ENCODE measurements around the gene SLC24A4. TPM values are rescaled to one million over a fixed set of nuclear protein-coding genes. Genes with fewer than 3 reads are reported as not detected.

The SLC24A4 gene
- total RNA-seq, 1 experiment from 2014 or later: not detected

DNA sequence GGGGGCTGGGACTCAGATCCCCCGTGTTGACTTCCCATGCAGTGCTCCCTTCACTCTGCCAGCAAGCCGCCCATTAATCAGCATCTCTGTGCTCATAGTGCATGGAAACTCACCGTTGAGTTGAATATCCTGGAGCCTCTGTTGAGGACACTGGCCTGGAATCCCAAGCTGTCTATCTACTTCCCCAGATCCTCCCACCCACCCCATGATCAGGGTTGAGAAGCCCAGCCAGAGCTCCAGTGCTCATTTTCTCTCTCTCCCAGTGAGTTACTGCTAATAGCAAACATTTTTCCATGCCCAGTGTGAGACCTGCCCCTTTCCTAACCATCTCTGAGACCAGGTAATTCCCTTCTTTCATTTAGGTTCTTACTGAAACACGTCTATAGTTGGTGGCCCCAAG is 88.2 kb downstream of the SLC24A4 start:
- no peak for DNase-seq
- no peak overlapping the region for H2AFZ ChIP-seq (ENCODE audit: low read length)
- intact Hi-C loops (cut with micrococcal nuclease): no loop called here
- BruUV-seq (replicated peaks): no TSS peak
- H3K4me2 ChIP-seq (ENCODE audit: low read length): no peak overlapping the region
- no peak for TF ChIP-seq EZH2phosphoT487 (IDR thresholded peaks at IDR 0.05; ENCODE audit: borderline replicate concordance, low read length)
- no peak for TF ChIP-seq EZH2 (IDR thresholded peaks at IDR 0.05; ENCODE audit: low read length, unreplicated experiment)
- TF ChIP-seq, protein P1, sequence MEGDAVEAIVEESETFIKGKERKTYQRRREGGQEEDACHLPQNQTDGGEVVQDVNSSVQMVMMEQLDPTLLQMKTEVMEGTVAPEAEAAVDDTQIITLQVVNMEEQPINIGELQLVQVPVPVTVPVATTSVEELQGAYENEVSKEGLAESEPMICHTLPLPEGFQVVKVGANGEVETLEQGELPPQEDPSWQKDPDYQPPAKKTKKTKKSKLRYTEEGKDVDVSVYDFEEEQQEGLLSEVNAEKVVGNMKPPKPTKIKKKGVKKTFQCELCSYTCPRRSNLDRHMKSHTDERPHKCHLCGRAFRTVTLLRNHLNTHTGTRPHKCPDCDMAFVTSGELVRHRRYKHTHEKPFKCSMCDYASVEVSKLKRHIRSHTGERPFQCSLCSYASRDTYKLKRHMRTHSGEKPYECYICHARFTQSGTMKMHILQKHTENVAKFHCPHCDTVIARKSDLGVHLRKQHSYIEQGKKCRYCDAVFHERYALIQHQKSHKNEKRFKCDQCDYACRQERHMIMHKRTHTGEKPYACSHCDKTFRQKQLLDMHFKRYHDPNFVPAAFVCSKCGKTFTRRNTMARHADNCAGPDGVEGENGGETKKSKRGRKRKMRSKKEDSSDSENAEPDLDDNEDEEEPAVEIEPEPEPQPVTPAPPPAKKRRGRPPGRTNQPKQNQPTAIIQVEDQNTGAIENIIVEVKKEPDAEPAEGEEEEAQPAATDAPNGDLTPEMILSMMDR (conservative IDR thresholded peaks at IDR 0.05; ENCODE audit: low read depth, low read length): no peak
- no peak overlapping the region for H3K9ac ChIP-seq (ENCODE audit: low read length)
- ChIA-PET CTCF (no interaction called here), POLR2A (ENCODE audit: unreplicated experiment) (no interaction called here)
- H3F3A ChIP-seq (ENCODE audit: low read length, unreplicated experiment): no peaks in the 10 kb centered on the region
- no peaks in the 10 kb centered on the region for H3K27me3 ChIP-seq (ENCODE audit: low read length)
- no peaks in the 10 kb centered on the region for H3K9me2 ChIP-seq (replicated peaks; ENCODE audit: low read length)
- ATAC-seq: no peak
- no peaks in the 10 kb centered on the region for H3K9me3 ChIP-seq (ENCODE audit: low read length)
- H3K4me3 ChIP-seq (ENCODE audit: low read length): no peak overlapping the region
- H4K20me1 ChIP-seq (ENCODE audit: low read length): no peaks in the 10 kb centered on the region
- no peaks in the 10 kb centered on the region for H3K36me3 ChIP-seq (ENCODE audit: low read depth, low read length)
- H3K27ac ChIP-seq (ENCODE audit: low read length): no peak overlapping the region
- H3K79me2 ChIP-seq (ENCODE audit: low read length): no peaks in the 10 kb centered on the region
- peaks cover 21% of the 10 kb centered on the region for H3K4me1 ChIP-seq (ENCODE audit: insufficient read depth, low read length)

DNA sequence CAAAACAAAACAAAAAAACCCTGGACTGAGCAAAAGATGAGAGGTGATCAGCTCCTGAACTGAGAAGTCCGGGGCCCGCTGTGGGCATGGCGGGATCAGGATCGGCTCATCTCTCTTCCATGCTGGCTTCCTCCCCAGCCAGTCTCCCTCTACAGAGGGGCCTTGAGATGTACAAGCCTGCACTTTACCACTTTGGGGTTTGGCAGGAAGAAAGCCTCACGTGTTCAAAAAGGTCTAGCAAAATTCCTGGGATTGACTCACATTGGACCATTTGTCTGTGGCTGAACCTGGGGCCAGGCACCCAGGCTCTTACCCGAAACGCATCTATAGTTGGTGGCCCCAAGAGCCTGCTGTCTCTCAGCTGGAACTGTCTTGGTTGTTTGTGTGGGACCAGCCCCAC is 89.0 kb downstream of the SLC24A4 start:
- no peaks in the 10 kb centered on the region for H3K36me3 ChIP-seq (ENCODE audit: low read depth, low read length)
- ATAC-seq (no peak), DNase-seq (no peak)
- H3K9me3 ChIP-seq (ENCODE audit: low read length): no peaks in the 10 kb centered on the region
- H3K27ac ChIP-seq (ENCODE audit: low read length): no peak overlapping the region
- BruUV-seq (replicated peaks): no TSS peak
- POLR2A ChIA-PET (ENCODE audit: unreplicated experiment): no interaction called here
- no peak overlapping the region for H2AFZ ChIP-seq (ENCODE audit: low read length)
- no peak overlapping the region for H3K4me2 ChIP-seq (ENCODE audit: low read length)
- H3K4me1 ChIP-seq (ENCODE audit: insufficient read depth, low read length): peaks cover 21% of the 10 kb centered on the region
- H3K27me3 ChIP-seq (ENCODE audit: low read length): no peaks in the 10 kb centered on the region
- H3K4me3 ChIP-seq (ENCODE audit: low read length): no peak overlapping the region
- TF ChIP-seq EZH2phosphoT487 (IDR thresholded peaks at IDR 0.05; ENCODE audit: borderline replicate concordance, low read length) (no peak), EZH2 (IDR thresholded peaks at IDR 0.05; ENCODE audit: low read length, unreplicated experiment) (no peak)
- TF ChIP-seq, protein P1 (conservative IDR thresholded peaks at IDR 0.05; ENCODE audit: low read depth, low read length): no peak
- no peaks in the 10 kb centered on the region for H3F3A ChIP-seq (ENCODE audit: low read length, unreplicated experiment)
- intact Hi-C loops (cut with micrococcal nuclease): no loop called here
- no peaks in the 10 kb centered on the region for H3K79me2 ChIP-seq (ENCODE audit: low read length)
- no peak overlapping the region for H3K9ac ChIP-seq (ENCODE audit: low read length)
- CTCF ChIA-PET: no interaction called here
- no peaks in the 10 kb centered on the region for H4K20me1 ChIP-seq (ENCODE audit: low read length)
- H3K9me2 ChIP-seq (replicated peaks; ENCODE audit: low read length): no peaks in the 10 kb centered on the region

DNA sequence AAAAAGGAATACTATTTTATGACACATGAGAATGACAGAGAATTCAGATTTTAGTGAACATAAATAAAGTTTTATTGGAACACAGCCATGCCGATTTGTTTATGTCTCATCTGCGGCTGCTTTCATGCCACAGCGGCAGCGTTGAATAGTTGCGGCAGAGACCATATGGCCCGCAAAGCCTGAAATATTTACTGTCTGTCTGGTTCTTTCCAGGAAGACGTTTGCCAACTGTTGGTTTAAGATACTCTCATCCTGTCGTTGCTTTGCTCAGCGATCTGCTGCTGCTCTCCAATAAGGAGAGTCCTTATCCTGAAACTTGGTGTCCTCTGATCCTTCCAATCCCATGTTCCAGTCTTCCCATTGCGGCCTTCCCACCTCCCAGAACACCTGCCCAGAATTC is 89.9 kb downstream of the SLC24A4 start:
- ATAC-seq: no peak
- CTCF ChIA-PET: interaction anchor here (0.6 kb wide), 1 partner anchor 259 kb away, joined by 3 read pairs; no protein-coding TSS in a partner anchor
- H3K4me2 ChIP-seq (ENCODE audit: low read length): 0 out of 2 replicates have a peak overlapping the region, but pooled peaks have one; percentile 19

More for the DNA sequence above, 89.9 kb downstream of the SLC24A4 start:
- H3K4me1 ChIP-seq (ENCODE audit: insufficient read depth, low read length): peaks cover 18% of the 10 kb centered on the region
- no peaks in the 10 kb centered on the region for H3K79me2 ChIP-seq (ENCODE audit: low read length)
- H3K9ac ChIP-seq (ENCODE audit: low read length): no peak overlapping the region
- no peak overlapping the region for H3K27ac ChIP-seq (ENCODE audit: low read length)
- POLR2A ChIA-PET (ENCODE audit: unreplicated experiment): no interaction called here
- peak overlapping the region; percentile 30; the same call in 1 of the 2 replicates for H2AFZ ChIP-seq (ENCODE audit: low read length)
- H4K20me1 ChIP-seq (ENCODE audit: low read length): no peaks in the 10 kb centered on the region
- no peaks in the 10 kb centered on the region for H3K27me3 ChIP-seq (ENCODE audit: low read length)
- no TSS peak for BruUV-seq (replicated peaks)
- no peaks in the 10 kb centered on the region for H3F3A ChIP-seq (ENCODE audit: low read length, unreplicated experiment)
- H3K36me3 ChIP-seq (ENCODE audit: low read depth, low read length): no peaks in the 10 kb centered on the region
- no peaks in the 10 kb centered on the region for H3K9me3 ChIP-seq (ENCODE audit: low read length)
- no peak overlapping the region for H3K4me3 ChIP-seq (ENCODE audit: low read length)
- no peaks in the 10 kb centered on the region for H3K9me2 ChIP-seq (replicated peaks; ENCODE audit: low read length)
- TF ChIP-seq EZH2phosphoT487 (IDR thresholded peaks at IDR 0.05; ENCODE audit: borderline replicate concordance, low read length) (no peak), EZH2 (IDR thresholded peaks at IDR 0.05; ENCODE audit: low read length, unreplicated experiment) (no peak)
- TF ChIP-seq, protein P1 (conservative IDR thresholded peaks at IDR 0.05; ENCODE audit: low read depth, low read length): no peak
- no peak for DNase-seq
- intact Hi-C loops (cut with micrococcal nuclease): no loop called here
